Endothelial cell of coronary artery (primary cell): Measurements from ENCODE around the gene KRTAP19-1. TPM values are rescaled to one million over a fixed set of nuclear protein-coding genes. Genes with fewer than 3 reads are reported as not detected.

Source experiments
- total RNA-seq: library from RNA; depleted of rRNA; stranded (reverse); fragments of >200 nt; gene quantifications from 2 replicates; pipeline ENCODE4 v1.2.3, GENCODE V29; 2014

Gene KRTAP19-1
- total RNA-seq = not detected in 2 replicates

DNA sequence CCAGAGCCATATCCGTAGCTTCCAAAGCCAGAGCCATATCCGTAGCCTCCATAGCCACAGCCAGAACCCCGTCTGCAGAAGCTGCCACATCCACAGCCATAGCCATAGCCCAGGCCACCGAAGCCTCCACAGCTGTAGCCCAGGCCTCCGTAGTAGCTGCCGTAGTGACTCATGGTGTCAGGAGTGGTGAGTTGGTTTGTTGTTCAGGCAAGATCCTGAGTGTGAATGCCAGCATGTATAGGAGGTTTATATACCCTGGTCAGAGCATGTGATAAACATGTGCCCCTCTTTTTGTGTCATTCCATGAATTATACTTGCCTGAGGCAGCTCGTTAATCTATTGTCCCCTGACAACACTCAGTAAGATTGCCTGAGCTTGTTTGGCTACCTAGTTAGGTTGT is at the start of gene KRTAP19-1:
TSS of gene KRTAP19-1 (minus strand) at position 223 of the 400 bp plus-strand sequence. CDS start at position 173, 50 bp downstream.

DNA sequence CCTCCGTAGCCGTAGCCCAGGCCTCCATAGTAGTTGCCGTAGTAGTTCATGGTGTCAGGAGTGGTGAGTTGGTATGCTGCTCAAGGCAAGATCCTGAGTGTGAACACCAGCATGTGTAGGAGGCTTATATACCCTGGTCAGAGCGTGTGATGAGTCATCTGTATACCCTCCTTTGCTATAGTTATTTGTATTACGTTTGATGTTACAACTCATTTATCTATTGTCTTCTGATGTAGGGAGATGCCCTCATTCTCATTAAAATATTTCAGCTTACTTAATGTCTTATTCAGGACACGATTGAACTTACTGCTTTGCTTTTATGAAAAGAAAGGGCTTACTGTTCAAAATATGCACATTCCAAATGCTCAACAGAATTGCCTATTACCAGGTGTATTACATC is 21.9 kb upstream of the KRTAP19-1 start, which contains the start of gene KRTAP19-5:
TSS of gene KRTAP19-5 (minus strand) at position 101 of the 400 bp plus-strand sequence. CDS start at position 50, 51 bp downstream.

DNA sequence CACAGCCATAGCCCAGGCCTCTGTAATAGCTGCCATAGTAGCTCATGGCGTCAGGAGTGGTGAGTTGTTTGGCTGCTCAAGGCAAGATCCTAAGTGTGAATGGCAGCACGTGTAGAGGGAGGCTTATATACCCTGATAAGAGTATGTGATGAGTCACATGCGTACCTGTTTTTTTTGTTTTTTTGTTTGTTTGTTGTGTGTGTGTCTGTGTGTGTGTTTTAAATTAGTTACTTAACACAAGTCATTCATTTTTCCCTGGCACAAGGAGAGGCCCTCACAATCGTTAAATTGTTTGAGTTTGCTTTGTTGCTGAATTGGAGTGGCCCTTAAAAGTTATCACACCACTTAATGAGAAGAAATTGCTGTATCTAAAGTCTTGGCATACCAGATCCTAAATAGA is 16.9 kb upstream of the KRTAP19-1 start, which contains the start of gene KRTAP19-4:
TSS of gene KRTAP19-4 (minus strand) at position 101 of the 400 bp plus-strand sequence. CDS start at position 46, 55 bp downstream.

DNA sequence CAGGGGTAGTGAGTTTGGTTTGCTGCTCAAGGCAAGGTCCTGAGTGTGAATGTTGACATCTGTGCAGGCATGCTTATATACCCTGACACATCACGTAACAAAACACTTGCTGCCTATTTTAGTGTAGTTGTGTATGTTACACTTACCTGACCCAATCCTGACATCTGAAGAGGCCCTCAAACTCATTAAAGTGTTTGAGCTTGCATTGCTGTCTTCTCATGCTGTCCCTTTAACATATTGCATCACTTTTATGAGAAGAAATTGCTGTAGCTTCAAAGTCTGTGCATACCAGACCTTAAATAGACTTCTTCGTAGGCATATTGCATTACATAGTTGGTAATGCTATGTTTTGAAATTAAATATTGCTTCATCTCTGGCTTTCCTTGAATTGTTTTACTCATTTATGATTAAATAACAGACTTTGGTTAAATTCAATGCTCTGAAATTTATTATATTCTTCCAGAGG is 11.8 kb upstream of the KRTAP19-1 start, which contains the start of gene KRTAP19-3:
TSS of gene KRTAP19-3 (minus strand) at position 51 of the 466 bp plus-strand sequence. CDS start 56 bp downstream, outside the sequence.

DNA sequence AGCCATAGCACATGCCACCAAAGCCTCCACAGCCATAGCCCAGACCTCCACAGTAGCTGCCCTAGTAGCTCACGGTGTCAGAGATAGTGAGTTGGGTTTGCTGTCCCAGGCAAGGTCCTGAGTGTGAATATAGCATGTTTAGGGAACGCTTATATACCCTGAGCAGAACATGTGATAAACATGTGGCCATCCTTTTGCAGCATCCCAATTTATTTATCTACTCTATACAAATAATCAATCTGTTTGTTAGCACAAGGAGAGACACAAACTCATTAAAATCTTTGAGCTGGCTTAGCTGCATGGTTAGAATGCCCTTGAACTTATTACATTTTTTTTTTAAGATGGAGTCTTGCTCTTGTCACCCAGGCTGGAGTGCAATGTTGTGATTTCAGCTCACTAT is 7.2 kb upstream of the KRTAP19-1 start, which contains the start of gene KRTAP19-2:
TSS of gene KRTAP19-2 (minus strand) at position 101 of the 400 bp plus-strand sequence. CDS start at position 13, 88 bp downstream.

DNA sequence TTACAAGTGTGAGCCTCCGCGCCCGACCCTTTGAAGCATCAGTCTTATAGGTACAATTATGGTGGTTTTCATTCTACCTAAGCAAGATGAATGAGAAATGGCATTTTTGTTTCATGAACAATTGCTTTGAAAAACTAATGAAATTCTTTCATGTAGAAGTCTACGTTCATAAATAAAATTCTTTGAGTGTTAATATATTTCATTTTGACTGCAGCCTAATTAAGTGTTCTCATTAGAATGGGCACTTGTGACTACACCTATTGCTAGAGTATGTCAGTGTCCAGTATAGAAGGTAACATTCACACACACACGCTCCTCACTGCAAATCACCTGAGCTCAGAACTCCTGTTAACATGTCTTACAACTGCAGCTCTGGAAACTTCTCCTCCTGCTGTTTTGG is 40.2 kb downstream of the KRTAP19-1 start, which contains the start of gene KRTAP15-1:
TSS of gene KRTAP15-1 (plus strand) at position 301 of the 400 bp plus-strand sequence. CDS start at position 354, 53 bp downstream.

DNA sequence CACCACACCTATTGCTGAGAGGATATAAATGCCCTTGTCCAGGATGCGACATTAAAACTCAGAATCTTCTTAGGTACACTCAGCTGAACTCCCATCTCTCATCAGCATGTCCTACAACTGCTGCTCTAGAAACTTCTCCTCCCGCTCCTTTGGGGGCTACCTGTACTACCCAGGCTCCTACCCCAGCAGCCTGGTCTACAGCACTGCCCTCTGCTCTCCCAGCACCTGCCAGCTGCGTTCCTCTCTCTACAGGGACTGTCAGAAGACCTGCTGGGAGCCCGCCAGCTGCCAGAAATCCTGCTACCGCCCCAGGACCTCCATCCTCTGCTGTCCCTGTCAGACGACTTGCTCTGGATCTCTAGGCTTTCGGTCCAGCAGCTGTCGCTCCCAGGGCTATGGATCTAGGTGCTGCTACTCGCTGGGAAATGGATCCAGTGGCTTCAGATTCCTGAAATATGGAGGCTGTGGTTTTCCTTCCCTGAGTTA is 50.0 kb downstream of the KRTAP19-1 start, which contains the start of gene KRTAP13-4:
TSS of gene KRTAP13-4 (plus strand) at position 51 of the 486 bp plus-strand sequence. CDS start at position 107, 56 bp downstream.

Other genes with a start within 250 kb of the KRTAP19-1 start
- gene KRTAP24-1, start 197.4 kb downstream of the KRTAP19-1 start, total RNA-seq = not detected in 2 replicates
- gene KRTAP25-1, start 190.9 kb downstream of the KRTAP19-1 start, total RNA-seq = not detected in 2 replicates
- not detected in 2 replicates for gene KRTAP26-1, start 160.1 kb downstream of the KRTAP19-1 start, total RNA-seq
- gene KRTAP27-1, start 142.7 kb downstream of the KRTAP19-1 start, total RNA-seq = not detected in 2 replicates
- not detected in 2 replicates for gene KRTAP23-1, start 131.8 kb downstream of the KRTAP19-1 start, total RNA-seq
- not detected in 2 replicates for gene KRTAP13-2, start 108.1 kb downstream of the KRTAP19-1 start, total RNA-seq
- gene KRTAP13-1, start 84.3 kb downstream of the KRTAP19-1 start, total RNA-seq = not detected in 2 replicates
- gene KRTAP13-3, start 54.4 kb downstream of the KRTAP19-1 start, total RNA-seq = not detected in 2 replicates
- not detected in 2 replicates for gene KRTAP13-4, start 50.1 kb downstream of the KRTAP19-1 start, total RNA-seq
- gene KRTAP15-1, start 40.1 kb downstream of the KRTAP19-1 start, total RNA-seq = not detected in 2 replicates
- gene KRTAP19-2, start 7.1 kb upstream of the KRTAP19-1 start, total RNA-seq = not detected in 2 replicates
- not detected in 2 replicates for gene KRTAP19-3, start 11.6 kb upstream of the KRTAP19-1 start, total RNA-seq
- not detected in 2 replicates for gene KRTAP19-4, start 16.8 kb upstream of the KRTAP19-1 start, total RNA-seq
- not detected in 2 replicates for gene KRTAP19-5, start 21.8 kb upstream of the KRTAP19-1 start, total RNA-seq
- not detected in 2 replicates for gene KRTAP19-6, start 61.5 kb upstream of the KRTAP19-1 start, total RNA-seq
- not detected in 2 replicates for gene KRTAP19-7, start 80.9 kb upstream of the KRTAP19-1 start, total RNA-seq
- not detected in 2 replicates for gene KRTAP22-2, start 110.0 kb upstream of the KRTAP19-1 start, total RNA-seq
- gene KRTAP6-3, start 112.1 kb upstream of the KRTAP19-1 start, total RNA-seq = not detected in 2 replicates
- gene KRTAP6-2, start 118.5 kb upstream of the KRTAP19-1 start, total RNA-seq = not detected in 2 replicates
- gene KRTAP22-1, start 120.7 kb upstream of the KRTAP19-1 start, total RNA-seq = not detected in 2 replicates
- gene KRTAP6-1, start 133.6 kb upstream of the KRTAP19-1 start, total RNA-seq = not detected in 2 replicates
- not detected in 2 replicates for gene KRTAP20-1, start 136.1 kb upstream of the KRTAP19-1 start, total RNA-seq
- not detected in 2 replicates for gene KRTAP20-4, start 140.3 kb upstream of the KRTAP19-1 start, total RNA-seq
- not detected in 2 replicates for gene KRTAP20-2, start 154.8 kb upstream of the KRTAP19-1 start, total RNA-seq
- gene KRTAP20-3, start 162.5 kb upstream of the KRTAP19-1 start, total RNA-seq = not detected in 2 replicates
- not detected in 2 replicates for gene KRTAP21-3, start 238.4 kb upstream of the KRTAP19-1 start, total RNA-seq